Measurements from ENCODE around the gene PPTC7.
"Not testable (repeated sequence)": the region's sequence is repeated elsewhere in the genome, so short reads cannot be mapped to it uniquely, and the experiment has no call there.

PPTC7 gene

DNA sequence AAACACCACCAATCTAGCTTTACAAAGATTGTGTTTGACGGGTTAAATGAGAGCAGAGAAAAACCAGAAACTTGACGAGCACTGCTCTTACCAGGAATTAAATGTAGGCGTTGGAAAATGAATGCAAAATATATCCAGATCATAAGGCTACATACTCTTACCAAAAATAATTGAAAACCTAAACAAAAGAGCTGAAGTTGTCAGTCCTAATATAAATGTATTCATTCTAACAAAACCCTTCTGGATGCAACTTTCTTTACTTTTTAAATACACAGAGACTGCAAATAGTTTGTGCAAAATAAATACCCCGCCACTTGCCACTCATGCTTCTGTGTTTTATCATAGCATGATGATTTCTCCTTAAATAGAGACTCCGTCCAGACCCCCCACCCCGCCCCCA is 48.3 kb downstream of the PPTC7 start:
- no peak for DNase-seq

DNA sequence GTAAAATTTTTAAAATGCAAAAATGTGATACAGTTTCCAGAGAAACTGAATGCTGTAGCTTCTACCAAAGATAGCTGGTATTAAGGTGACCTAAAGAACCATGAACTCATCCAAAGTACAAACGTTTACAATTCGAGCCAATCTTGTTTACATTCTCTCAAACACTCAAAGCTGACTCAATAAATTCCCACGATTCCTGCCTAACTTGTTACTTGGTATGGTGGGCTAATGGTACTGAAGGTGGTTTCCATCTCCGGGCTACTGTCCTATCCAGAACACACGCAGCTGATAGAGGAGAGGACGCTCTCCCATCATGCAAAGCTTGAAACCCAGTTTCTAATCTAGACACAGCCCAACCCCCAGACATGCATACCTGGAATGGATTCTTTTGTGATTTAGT is 49.5 kb downstream of the PPTC7 start:
- DNase-seq = no peak

DNA sequence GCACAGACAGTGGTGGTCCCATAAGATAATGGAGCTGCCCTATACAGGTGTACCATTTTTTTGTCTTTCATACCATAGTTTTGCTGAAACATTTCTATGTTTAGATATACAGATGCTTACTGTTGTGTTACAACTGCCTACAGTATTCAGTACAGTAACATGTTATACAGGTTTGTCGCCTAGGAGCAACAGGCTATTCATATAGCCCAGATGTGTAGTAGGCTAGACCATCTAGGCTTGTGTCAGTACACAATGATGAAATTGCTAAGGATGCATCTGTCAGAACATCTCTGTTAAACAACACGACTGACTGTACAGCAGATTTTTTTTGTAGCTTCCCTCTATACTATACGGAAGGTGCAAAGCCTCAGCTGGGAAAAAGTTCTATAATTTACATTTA is 50.5 kb downstream of the PPTC7 start:
- DNase-seq = no peak

DNA sequence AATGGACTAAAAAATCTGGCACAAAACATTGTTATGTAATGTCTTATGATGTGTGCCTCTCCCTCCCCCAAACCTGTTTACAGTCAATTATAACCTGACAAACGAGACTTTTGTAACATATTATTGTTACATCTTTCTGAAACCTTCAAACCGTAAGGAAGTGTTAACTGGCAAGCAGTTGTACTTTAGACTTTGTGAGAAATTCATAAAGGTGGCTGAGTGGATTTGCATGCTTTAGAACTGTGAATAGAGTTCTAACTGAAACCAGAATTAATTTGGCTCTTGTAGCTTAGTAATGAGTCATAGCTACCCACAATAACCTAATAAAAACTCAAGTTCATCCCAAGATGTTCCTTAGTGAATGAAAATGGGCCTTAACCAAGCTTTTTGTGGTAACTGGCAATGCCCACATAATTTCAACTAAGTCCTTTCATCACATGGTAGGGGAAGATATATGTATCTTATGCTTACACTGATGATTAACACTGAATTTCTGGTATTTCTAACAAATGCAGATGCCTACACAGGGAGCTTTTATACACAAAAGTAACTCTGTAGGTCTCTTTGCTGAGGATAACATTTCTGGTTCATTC is 51.3 kb downstream of the PPTC7 start:
- peak; percentile 23 for DNase-seq

DNA sequence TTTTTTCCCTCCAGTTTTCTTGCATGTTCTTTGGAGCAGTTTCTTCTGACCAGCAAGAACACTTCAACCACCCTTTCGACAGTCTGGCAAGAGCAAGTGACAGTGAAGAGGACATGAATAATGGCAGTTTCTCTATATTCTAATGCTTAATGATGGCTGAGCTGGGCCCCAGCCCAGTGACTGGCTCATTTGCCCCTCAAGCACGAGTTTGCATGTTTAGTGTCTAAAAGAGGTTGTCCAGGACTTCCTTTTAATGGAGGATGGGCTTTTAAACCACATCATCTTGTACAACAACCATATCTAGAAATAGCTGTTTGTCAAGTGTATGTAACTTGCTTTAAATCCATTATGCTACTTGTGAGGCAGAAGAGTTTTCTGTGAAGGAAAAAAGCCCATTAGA is 52.6 kb downstream of the PPTC7 start:
- DNase-seq = no peak

DNA sequence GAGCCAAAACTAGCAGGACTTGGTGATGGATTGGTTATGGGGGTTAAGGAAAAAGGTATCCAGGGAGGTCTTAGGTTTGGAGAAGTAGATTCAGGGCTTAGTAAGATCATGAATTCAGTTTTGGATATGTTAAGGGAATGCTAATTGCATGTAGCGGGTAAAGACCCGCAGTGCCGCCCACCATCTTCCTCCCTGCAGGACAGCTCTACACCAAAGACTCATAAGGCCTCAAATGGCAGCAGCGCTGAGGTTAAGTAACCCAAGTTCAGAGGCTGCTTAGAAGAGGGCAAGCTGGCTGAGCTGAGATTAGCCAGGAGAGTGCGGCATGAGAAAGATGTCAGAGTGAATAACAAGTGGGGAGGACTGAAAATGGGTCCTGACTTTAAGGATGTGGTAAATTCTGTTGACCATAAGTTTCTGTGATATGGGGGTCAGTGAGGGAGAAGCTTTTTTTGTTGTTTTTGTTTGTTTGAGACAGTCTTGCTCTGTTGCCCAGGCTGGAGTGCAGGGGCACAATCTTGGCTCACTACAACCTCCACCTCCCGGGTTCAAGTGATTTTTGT is 54.8 kb downstream of the PPTC7 start:
- no peak for DNase-seq

DNA sequence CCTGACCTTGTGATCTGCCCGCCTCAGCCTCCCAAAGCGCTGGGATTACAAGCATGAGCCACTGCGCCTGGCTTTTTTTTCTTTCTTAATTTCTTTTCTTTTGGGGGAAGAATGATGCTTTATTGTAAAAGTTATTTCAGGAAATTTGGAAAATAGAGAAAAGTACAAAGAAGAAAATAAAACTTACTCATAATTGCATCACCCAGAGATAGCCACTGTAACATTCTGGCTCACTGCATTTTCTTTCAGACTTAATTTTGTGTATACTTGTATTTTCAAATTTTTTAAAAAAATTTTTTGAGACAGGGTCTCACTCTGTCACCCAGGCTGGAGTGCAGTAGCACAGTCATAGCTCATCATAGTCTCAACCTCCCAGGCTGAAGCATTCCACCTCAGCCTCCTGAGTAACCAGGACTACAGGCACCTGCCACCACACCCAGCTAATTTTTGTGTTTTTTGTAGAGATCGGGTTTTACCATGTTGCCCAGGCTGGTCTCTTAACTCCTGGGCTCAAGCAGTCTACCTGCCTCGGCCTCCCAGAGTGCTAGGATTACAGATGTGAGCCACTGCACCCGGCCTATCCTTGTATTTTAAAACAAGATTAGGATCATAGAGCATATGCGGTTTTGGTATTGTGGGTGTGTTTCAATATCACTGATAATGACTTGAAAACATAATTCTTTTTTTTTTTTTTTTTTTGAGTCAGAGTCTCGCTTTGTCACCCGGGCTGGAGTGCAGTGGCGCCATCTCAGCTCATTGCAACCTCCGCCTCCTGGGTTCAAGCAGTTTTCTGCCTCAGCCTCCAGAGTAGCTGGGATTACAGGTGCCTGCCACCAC is 62.0 kb downstream of the PPTC7 start:
- not testable (repeated sequence) for DNase-seq

DNA sequence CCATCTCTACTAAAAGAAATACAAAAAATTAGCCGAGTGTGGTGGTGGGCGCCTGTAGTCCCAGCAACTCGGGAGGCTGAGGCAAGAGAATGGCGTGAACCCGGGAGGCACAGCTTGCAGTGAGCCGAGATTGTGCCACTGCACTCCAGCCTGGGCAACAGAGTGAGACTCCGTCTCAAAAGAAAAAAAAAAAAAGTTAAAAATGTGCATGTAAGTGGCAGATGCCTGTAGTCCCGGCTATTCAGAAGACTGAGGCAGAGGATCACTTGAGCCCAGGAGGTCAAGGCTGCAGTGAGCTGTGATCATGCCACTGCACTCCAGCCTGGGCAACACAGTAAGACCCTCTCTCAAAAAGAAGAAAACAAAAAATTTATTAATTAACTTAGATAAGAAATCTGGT is 65.1 kb downstream of the PPTC7 start:
- DNase-seq = not testable (repeated sequence)

DNA sequence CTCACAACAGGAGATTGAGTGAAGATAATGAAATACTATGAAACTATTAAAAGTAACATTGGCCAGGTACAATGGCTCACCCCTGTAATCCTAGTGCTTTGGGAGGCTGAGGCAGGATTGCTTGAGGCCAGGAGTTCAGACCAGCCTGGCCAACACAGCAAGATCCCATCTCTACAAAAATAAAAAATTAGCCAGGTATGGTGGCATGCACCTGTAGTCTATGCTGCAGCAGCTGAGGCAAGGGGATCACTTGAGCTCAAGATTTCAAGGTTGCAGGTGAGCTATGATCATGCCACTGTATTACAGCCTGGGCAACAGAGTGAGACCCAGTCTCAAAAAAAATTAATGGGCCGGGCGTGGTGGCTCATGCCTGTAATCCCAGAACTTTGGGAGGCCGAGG is 66.1 kb downstream of the PPTC7 start:
- DNase-seq = no peak

DNA sequence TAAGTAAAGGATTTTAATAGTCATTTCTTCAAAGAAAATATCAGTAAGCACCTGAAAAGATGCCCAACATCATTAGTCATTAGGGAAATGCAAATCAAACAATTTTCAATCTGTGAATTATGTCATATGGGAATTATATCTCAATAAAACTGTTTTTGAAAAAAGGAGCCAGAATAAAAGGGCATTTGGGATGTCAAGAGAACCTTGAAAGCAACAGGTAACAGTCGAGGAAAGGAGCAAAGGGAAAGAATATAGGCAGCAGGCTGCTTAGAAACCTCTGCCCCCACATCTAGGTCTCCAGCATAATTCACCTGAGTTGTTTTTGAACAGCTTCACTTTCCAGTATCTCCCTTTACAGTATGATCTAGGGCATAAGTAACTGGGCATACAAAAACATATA is 68.8 kb downstream of the PPTC7 start:
- no peak for DNase-seq

DNA sequence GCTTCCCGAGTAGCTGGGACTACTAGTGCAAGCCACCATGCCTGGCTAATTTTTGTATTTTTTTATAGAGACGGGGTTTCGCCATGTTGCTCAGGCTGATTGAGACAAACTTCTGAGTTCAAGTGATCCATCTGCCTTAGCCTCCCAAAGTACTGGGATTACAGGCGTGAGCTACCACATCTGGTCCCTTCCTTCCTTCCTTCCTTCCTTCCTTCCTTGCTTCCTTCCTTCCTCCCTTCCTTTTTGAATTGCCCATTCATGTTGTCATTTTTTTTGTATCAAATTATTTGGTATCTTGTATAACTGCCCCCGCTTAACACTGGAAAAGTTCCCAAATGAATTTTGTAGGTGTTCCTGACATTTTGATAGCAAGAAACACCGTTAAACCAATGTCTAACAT is 69.3 kb downstream of the PPTC7 start:
- DNase-seq = no peak

DNA sequence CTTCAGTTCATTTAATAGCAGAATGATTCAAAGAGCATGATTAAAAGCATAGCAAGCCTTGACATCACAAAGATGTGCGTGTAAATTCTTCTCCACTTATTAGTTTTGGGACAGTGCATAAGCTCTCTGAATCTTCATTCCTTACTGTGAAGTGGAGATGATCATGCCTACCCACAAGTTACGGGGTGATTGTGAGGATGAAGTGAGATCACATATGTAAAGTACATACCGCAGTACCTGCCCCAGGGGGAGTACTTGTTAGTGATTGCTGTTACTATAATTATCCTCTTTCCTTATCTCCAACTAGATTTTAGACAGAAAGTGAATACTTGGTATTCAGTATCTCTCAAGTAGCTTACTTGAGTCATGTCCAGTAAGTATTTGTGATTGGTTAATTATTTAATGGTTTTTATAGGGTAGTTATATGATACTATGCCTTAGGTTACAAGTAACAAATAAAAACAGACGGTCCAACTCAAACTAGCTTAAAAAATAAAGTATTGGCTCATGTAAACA is 75.0 kb downstream of the PPTC7 start:
- DNase-seq = no peak

DNA sequence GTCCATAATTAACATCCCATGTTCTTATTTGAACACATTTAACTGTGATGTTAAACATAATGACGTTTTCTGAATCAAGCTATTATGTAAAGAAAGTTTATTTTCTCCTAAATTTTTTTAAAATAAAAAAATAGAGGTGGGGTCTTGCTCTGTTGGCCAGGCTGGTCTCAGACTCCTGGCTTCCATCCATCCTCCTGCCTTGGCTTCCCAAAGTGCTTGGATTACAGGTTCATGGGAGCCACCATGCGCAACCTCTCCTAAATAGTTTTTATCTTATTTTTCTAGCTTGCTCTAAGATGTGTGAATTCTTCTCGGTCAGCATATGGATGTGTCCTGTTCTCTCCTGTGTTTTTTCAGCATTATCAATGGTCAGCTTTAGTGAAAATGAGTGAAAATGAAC is 77.8 kb downstream of the PPTC7 start:
- DNase-seq = no peak

DNA sequence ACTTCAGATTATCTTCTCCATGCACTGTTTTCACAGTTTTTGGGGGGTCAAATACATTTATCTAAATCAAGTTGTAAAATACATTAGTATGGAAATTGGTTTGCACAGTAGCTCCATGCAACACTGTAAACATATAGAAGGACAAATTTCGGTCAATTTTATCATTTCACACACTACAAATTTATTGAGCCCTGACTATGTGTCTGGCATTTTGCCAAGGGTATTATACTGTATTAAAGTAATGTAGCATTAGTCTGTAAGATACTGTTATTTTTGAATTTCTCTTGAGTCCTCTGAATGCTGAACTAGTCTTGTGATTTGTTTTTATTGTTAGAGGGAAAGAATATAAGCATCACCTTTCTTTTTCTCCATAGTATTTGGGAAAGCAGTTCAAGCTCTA is 79.7 kb downstream of the PPTC7 start:
- DNase-seq = no peak

DNA sequence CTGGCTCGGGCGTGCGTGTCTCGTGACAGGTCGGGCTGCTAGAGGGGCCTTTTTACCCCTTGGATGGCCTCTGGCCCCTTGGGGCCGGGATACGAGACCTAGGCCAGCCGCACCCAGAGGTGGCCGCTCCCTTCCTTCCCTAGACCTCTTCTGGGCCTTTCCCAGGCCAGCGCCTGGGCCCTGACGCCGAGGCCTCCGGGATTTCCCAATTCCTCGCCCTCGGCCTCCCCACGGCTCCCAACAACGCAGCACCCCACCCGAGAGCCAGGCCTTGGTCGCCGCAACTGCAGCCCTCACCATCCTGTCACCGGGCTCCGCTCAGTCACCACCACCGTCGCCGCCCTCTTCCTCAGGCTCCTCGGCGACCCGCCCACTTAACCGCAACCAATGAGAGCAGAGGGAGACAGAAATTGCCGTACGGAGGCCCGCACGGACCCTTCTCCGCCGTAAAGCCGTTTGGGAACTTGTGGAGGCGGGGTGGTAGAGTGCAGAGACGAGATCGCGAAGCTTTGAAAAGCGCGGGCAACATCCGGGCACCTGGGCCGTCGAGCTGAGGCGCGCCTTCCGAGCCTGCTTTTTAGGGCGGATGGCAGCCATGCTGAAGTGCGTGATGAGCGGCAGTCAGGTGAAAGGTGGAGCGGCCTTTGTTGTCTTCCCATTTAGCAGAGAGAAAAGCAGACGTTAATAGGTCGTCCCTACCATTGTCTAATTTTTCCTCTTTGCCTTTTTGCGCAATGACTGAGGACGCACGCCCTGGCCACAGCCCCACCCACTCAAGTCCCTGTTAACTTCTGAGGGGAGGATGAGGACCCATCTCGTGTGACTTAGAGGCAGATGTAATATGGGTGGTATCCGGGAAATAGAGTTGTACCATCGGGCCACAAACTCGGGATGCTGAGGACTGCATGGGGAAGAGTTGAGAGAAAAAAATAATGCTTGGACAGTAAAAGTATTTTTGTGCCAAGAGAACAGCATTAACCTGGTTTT is 81.1 kb downstream of the PPTC7 start, which contains the start of the genes RAD9B and VPS29:
TSS of gene RAD9B (plus strand) at position 580 of the 987 bp plus-strand sequence. CDS start at position 587, 7 bp downstream.
TSS of gene VPS29 (minus strand) at position 360 of the 987 bp plus-strand sequence. CDS start at position 300, 60 bp downstream.
- peak; percentile 99 for DNase-seq

DNA sequence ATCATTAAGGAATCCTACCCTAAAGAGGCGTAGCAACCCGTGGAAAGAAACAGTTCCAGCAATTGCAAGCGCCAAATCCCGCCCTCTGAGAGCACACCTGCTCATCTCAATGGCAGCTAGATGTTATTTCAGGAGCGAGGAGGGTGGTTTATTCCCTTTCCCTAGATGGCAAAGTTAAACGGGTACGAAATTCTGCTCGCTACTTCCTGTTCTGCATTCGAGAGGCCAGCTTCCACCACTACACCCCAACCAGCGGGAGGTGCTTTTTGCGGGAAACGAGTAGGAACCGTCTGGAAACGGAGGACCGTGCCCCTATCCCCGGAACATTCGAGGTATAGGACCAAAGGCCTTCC is 81.7 kb downstream of the PPTC7 start:
- DNase-seq = peak; percentile 60

DNA sequence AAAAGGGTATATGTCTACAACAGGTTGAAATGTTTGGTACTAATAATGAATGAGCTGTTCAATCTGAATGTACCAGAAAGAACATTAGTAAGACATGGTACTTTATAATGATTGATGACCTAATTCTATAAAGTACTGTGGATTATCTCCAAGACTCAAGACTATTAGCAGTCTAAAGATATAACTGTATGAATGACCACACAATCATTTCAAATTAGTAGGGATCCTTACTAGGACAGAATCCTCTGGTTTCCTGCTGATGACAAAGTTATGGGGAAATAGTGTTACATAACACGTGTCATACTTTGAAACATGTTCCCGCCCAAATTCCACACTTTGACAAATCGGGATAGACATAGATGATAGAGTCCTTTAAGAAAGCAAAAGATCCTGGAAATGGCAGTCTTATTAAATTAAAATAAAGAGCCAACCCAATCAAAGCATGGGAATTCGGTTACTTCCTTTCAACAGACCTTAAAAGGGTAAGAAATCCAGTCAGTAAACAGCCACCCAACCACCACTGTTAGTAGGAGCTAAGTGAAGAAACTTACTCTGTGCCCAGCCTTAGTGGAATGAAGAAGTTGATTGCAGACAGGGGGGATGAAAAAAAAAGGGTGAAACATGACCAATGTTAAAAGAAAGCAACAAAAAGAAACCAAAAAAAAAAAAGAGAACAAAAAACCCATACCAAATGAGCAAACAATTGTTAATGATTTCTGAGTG is 84.0 kb downstream of the PPTC7 start:
- DNase-seq = peak; percentile 68

Measured in fibroblast of skin of back (primary cell).